ENCODE data around the gene SETD3.

The SETD3 gene

DNA sequence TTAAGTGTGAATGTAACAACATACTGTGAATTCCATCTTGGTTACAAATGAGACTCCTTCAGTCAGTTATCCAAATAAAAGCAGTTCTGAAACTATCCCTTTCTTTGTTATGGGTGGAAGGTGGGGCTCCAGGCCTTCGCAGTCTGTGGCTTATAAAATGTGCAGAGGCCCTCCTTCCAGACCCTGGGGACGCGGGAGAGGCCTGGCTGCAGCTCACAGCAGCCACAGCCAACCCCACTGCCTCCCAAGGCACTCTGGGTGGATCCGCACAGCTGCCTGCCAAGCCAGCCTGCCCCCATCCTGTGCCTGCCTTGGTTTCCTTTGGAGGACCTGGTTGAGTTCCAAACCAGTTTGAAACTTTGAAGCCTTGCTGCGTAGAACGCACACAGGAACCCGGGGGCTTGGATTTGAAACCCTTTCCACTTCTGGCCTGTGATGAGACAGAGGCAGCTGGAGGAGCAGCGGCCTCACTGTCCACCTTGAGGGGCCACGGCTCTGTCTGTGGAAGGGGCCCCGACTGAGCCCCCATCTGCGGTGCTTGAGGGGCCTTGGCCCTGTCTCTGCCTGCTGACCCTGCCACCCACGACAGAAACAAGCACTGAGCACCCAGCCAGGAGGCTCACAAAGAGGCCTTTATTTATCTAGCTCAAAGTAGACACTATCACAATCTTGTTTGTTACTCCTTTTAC is 30.9 kb upstream of the SETD3 start:
- Mint-ChIP-seq H3K27ac (no peak overlapping the region), H3K4me1 (no peaks in the 10 kb centered on the region), H3K27me3 (no peaks in the 10 kb centered on the region), H3K9me3 (no peaks in the 10 kb centered on the region), H3K4me3 (no peak overlapping the region)
- no peak for DNase-seq
- no peak for ATAC-seq

DNA sequence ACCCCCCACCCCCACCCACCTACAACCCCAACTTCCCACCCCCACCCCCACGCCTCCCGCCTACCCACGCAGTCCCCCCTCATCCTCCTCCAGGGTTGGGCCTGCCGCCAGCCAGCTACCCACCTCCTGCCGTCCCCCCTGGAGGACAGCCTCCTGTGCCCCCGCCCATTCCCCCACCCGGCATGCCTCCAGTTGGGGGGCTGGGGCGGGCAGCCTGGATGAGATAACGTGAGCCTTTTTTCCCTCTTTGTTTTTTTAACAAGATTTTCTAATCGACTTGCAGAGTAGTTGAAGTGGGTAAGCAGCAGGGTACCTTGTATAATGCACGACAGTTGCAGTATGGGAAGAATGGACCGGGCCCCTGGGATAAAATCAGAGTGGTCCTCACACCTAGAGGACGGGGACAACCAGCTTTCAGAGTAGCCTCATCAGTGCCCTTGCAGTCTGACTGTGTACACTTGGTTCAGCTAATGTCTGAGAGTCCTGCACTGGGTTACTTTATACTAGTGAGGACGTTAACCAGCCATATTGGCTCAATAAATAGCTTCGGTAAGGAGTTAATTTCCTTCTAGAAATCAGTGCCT is 30.0 kb upstream of the SETD3 start:
- H3K27ac Mint-ChIP-seq: no peak overlapping the region
- DNase-seq: no peak
- H3K9me3 Mint-ChIP-seq: no peaks in the 10 kb centered on the region
- no peaks in the 10 kb centered on the region for H3K4me1 Mint-ChIP-seq
- no peaks in the 10 kb centered on the region for H3K27me3 Mint-ChIP-seq
- ATAC-seq: no peak
- H3K4me3 Mint-ChIP-seq: no peak overlapping the region

DNA sequence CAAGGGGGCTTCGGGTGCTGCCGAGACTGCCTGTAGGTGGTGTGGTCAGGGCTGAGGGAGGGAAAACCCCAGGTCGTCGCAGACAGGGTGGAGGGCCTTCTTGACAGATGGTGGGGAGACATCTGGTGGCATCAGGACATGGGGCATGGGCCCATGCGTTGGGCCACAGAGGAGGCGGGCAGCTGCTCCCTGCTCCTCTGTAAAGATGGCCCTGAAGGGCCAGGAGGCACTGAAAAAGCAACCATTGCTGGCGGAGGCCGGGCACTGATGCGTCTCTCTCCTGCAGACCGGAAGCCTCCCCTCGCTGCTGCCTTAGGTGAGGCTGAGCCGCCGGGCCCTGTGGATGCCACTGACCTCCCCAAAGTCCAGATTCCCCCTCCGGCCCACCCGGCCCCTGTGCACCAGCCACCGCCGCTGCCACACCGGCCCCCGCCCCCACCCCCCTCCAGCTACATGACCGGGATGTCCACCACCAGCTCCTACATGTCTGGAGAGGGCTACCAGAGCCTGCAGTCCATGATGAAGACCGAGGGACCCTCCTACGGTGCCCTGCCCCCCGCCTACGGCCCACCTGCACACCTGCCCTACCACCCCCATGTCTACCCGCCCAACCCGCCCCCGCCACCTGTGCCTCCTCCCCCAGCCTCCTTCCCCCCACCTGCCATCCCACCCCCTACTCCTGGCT is 29.4 kb upstream of the SETD3 start:
- ATAC-seq (peak; percentile 31), DNase-seq (no peak)
- Mint-ChIP-seq H3K4me1 (no peaks in the 10 kb centered on the region), H3K9me3 (no peaks in the 10 kb centered on the region), H3K4me3 (no peak overlapping the region), H3K27me3 (no peaks in the 10 kb centered on the region), H3K27ac (peak overlapping the region in 1 of 2 donors; percentile 65)

DNA sequence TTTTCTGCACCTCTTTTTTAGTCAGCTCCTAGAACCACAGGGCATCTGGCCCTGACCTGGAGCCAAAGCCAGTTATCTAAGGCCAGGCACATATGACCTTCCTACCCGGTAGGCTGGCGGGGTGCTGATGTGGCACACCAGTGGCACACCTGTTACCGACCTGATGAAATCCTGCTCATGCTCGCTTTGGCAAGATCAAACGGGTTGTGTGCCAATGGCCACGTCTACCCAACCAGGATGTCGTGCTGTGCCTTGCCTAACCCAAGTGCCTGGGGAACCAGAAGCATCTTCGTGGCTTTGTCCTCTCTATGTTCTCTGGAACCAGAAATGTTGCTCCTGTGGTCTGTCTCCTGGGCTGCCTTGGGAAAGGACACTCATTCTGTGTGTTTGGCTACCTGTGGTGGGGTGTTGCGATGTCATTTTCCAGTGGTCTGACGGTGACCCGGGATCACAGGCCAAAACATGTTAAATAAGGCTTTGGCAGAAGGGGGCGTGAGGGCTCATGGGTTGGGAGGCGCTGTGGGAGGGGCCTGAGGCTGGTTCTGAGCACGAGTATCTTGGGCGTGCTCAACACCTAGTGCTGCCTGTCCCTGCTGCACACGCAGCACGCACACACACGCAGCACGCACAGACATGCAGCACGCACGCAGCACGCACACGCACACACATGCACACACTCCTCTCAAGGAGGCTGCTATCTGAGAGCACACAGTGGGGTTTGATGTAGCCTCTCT is 28.4 kb upstream of the SETD3 start:
- ATAC-seq: no peak
- no peak overlapping the region for H3K4me3 Mint-ChIP-seq
- H3K27ac Mint-ChIP-seq: peak overlapping the region; percentile 84 to 90

DNA sequence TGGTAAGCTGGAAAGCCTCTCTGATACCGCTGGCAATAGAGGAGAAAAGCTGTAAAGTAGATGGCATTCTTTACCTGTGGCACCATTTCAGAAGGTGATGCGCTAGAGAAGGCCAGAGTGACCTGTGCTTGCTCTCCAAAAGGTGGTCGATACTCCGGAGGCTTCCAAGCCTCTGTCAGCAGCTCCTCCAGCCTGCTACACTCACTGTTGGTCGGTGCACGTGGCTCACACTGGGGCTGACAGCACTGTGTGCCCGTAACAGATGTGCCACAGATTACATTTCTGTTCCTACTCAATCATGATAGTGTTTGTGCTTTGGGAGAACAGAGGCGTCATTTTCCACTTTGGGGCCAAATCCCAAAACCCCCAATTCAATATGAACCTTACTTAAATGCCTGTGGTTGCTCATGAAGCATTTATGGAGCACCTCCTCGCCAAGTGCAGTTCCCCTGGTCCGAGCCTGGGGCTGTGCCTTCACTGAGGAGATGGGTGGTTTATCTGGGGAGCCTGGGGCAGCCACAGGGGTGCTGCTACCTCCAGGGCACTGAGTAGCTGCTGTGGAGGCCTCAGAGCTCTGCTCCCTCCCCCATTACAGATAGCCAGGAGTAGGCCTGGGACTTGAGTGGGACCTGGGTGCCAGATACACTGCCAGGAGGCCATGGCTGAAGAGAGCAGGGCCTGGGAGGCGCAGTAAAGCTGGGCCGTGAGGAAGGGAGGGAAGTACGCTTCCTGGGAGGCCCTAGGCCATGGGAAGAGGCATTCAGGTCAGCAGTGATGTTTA is 27.4 kb upstream of the SETD3 start:
- Mint-ChIP-seq H3K4me1 (no peaks in the 10 kb centered on the region), H3K4me3 (no peak overlapping the region), H3K9me3 (no peaks in the 10 kb centered on the region), H3K27ac (peak overlapping the region in 1 of 2 donors; percentile 90), H3K27me3 (no peaks in the 10 kb centered on the region)
- DNase-seq (no peak), ATAC-seq (no peak)

More for the DNA sequence above, 28.4 kb upstream of the SETD3 start:
- H3K27me3 Mint-ChIP-seq: no peaks in the 10 kb centered on the region
- no peak for DNase-seq
- H3K4me1 Mint-ChIP-seq: no peaks in the 10 kb centered on the region
- no peaks in the 10 kb centered on the region for H3K9me3 Mint-ChIP-seq

DNA sequence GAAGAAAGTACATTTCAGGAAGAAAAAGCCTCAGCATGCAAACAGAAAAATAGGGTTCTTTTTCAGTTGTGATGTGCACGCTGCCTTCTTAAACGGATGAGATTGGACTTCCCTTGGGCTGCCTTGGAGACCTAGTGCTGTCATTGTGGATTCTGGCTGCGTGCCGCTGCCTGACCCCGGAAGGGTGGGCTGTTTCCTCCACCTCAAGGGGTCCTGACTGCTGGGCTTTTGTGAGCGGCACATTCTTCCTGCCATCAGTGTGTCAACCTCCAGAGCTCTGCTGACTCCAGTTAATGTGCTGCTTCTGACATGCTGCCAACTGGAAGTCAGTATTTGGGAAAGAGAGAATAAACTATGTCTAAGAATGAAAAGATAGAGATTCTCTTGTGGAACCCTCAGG is 25.6 kb upstream of the SETD3 start:
- Mint-ChIP-seq H3K27ac (no peak overlapping the region), H3K4me1 (no peaks in the 10 kb centered on the region), H3K9me3 (no peaks in the 10 kb centered on the region), H3K27me3 (no peaks in the 10 kb centered on the region), H3K4me3 (no peak overlapping the region)
- ATAC-seq (no peak), DNase-seq (no peak)

DNA sequence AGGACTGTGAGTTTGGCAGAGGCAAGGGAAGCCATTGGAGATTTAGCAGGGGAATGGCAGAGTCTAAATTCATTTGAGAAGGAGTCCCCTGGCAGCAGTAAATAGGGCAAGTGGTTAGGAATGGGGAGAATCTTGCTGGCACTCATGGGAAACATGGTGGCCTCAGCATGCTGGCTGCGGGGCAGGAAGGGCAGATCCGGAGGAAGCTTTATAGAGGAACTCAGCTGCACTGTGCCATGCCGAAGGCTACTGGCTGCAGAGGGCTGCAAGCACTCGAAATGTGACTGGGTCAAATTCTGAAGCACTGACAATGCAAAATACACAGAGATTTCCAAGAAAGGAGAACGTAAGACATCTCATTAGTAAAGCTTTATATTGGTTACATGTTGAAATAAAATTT is 24.4 kb upstream of the SETD3 start:
- ATAC-seq (no peak), DNase-seq (no peak)
- Mint-ChIP-seq H3K27me3 (no peaks in the 10 kb centered on the region), H3K27ac (peak overlapping the region in 1 of 2 donors; percentile 35), H3K9me3 (no peaks in the 10 kb centered on the region), H3K4me3 (no peak overlapping the region), H3K4me1 (no peaks in the 10 kb centered on the region)

DNA sequence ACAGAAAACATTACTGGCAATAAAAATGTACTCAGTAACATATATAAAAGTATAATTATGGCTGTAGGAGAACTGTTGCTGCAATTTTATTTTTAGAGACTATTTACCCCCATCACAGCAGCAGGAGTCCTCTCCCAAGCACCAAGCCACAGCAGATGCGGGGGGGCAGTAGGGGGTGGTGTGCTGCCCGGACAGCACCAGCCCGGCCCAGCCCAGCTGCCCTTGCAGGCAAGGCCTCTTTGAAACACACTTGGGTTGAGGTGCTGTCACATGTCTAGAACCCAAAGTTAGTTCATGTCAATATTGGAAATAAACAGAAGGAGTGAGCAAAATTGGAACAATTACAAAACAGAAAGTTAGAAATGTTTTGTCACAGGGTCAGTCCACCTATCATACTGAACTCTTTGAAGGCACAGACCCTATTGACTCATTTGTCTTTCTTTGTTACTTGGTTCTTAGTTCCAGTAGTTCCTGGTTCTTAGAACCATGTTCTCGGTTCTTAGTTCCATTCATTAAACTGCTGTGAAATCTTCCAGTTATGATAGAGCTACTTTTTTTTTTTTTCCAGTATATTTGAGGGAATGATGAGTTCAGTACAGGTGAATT is 23.3 kb upstream of the SETD3 start:
- no peak for ATAC-seq
- no peak for DNase-seq
- Mint-ChIP-seq H3K4me3 (no peak overlapping the region), H3K9me3 (no peaks in the 10 kb centered on the region), H3K27me3 (no peaks in the 10 kb centered on the region), H3K4me1 (no peaks in the 10 kb centered on the region), H3K27ac (peak overlapping the region; percentile 49)

DNA sequence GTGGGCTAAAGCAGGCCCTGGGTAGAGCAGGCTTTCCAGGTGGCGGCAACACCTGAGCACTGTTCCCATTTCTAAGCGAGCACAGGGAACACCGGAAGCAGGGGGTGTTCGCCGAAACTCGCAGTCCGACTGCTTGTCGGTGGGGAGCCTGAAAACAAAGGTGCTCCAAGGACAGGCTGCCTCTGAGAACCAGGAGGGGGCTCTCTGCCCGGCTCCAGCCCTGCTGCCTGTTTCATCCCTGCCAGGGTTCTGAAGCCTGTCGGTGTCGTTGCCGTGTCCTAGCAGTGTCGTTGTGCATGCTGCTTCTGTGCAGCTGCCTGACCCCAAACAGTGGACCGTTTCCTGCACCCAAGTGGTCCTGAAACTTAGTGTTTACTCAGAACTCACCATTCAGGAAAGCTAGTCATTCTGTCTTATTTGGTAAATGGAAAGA is 22.3 kb upstream of the SETD3 start:
- Mint-ChIP-seq H3K9me3 (no peaks in the 10 kb centered on the region), H3K4me3 (no peak overlapping the region), H3K4me1 (no peaks in the 10 kb centered on the region), H3K27me3 (no peaks in the 10 kb centered on the region), H3K27ac (peak overlapping the region in 1 of 2 donors; percentile 92)
- ATAC-seq (no peak), DNase-seq (no peak)

DNA sequence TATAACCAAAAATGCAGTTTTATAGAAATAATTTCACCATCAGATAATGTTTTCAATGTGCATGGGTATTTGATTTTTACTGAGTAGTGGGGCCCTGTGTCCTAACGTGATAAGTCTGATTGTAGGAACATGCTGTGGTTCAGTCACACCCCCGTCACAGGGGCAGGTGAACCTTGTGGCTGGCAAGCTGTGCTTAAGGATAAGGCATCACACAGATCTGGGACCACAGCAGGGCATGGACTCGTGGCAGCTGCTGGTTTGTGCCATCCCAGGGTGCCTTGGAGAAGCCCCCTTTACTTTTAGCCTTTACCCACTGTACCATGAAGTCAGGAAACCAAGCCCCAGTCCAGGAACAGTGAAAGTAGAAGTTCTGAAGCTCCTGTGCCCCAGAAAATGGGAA is 17.2 kb upstream of the SETD3 start:
- DNase-seq (no peak), ATAC-seq (no peak)
- no peaks in the 10 kb centered on the region for H3K9me3 Mint-ChIP-seq
- H3K4me3 Mint-ChIP-seq: no peak overlapping the region
- H3K27me3 Mint-ChIP-seq: no peaks in the 10 kb centered on the region
- H3K4me1 Mint-ChIP-seq: no peaks in the 10 kb centered on the region
- H3K27ac Mint-ChIP-seq: peak overlapping the region in 1 of 2 donors; percentile 10

DNA sequence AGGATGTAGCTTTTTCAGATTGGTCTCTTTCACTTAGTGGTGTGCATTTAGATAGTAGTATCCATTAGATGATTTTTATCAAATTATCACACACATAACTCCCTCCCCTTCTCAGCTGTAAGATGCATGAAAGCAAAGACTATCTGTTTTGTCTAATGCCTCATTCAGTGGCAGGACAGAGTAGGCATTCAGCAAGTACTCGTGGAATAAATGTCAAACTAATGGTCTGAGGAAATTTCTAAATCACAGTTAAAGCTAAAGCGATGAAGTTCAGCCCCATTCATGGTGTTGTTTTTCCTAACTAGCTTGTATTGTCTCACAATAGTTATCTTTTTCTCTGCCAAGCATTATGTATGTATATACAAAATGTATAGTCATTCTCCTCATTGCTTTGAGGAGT is 16.7 kb upstream of the SETD3 start:
- DNase-seq: no peak
- Mint-ChIP-seq H3K27me3 (no peaks in the 10 kb centered on the region), H3K4me1 (no peaks in the 10 kb centered on the region), H3K9me3 (no peaks in the 10 kb centered on the region), H3K27ac (no peak overlapping the region), H3K4me3 (no peak overlapping the region)
- no peak for ATAC-seq

DNA sequence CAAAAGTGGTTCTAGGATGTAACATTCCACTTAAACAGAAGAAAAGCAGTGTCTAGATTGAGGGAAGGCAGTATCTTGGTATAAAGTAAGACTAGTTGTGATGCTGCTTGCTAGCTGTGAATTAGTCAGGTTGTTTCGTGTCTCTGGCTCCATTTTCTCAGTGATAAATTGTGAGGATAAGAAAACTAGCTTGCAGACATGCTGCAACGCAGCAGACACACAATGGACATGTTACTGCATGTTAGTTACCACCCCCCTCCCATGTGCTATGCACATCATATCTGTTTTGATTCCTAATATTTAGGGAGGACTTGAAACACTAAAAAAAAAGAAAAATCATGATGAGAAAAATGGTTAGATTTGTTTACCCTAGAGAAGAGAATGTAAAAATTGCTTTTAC is 3.4 kb upstream of the SETD3 start:
- DNase-seq (no peak), ATAC-seq (no peak)
- Mint-ChIP-seq H3K27ac (peak overlapping the region in 1 of 2 donors; percentile 5), H3K9me3 (no peaks in the 10 kb centered on the region), H3K27me3 (no peaks in the 10 kb centered on the region), H3K4me3 (no peak overlapping the region), H3K4me1 (peaks cover 55% of the 10 kb centered on the region)

DNA sequence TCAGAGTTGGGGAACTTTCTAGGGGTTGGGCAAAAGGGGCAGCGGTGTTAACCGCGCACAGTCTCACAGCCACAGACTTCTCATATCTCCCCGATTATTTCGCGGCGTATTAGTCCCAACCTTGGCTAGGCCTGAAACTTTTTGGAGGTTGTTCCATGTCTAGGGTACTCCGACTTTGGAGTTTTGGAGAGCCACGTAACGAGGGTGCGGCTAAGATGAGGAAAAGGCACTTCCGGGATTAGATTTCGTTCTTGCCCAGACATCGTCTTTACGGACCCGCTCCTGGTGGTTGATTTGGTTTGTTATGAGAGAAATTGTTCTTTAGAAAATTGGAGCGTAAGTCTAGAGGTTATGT is 1.1 kb upstream of the SETD3 start:
- H3K27ac Mint-ChIP-seq: peak overlapping the region; percentile 99
- H3K27me3 Mint-ChIP-seq: no peaks in the 10 kb centered on the region
- ATAC-seq: no peak
- no peak for DNase-seq
- peak overlapping the region; percentile 98 for H3K4me3 Mint-ChIP-seq
- H3K9me3 Mint-ChIP-seq: no peaks in the 10 kb centered on the region
- H3K4me1 Mint-ChIP-seq: peaks cover 59% of the 10 kb centered on the region

DNA sequence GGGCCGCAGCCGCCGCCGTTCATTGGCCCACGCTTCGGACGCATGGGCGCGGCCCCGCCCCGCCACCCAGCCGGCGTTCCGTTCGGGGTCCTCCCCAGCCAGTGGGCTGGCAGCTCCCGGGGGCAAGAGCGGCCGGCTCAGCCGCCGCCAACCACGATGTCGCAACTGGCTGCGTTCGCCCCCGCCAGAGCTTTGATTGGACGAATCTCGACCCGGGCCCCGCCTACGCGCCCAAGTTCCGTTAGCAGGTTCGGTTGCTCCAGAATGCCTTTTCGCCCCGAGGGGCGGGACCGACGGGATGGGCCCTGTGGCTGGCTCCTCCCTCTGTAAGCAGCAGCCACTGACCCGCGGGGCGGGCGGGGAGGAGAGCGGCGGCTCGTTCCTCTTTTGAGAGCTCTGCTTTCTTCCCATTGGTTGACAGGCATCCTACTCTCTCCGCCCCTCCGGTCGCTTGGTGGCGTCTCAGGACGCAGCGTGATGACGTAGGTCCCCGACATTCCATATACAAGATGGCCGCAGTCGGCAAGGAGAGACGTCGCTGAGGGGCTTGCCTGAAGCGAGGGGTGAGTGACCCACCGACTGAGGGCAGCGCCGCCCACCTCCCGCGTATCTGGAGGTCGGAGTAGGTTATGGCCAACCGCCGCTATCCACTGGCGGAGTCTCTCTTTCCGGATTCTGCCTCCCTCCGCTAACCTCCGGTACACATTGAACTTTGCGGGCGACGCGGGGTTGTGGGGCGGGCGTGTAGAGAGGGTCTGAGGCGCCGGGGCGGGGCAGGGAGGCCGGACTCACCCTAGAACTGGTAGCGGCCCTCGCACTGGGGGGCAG is 472 bp upstream of the SETD3 start, which contains the start of gene CCNK:
Gene CCNK (plus strand): TSS at position 493 of the 828 bp plus-strand sequence. CDS start 11,269 bp downstream, outside the sequence.
- Mint-ChIP-seq H3K9me3 (no peaks in the 10 kb centered on the region), H3K27ac (peak within 1 kb of the TSS; percentile 99), H3K4me1 (peaks cover 54% of the 10 kb centered on the region), H3K27me3 (no peaks in the 10 kb centered on the region), H3K4me3 (peak within 1 kb of the TSS; percentile 98)
- ATAC-seq (peak; percentile 93), DNase-seq (peak; percentile 100)

Data from stimulated activated naive CD8-positive, alpha-beta T cell treated with anti-CD3 and anti-CD28 coated beads, Interleukin-15, amount 100 ng/mL, for 72 hours (primary cell).